EL (cell line): Measurements from ENCODE around the gene RAB39B.
A peak's percentile ranks its signal among the peaks of the same experiment; 100 is the strongest.
"Not testable (repeated sequence)": the region's sequence is repeated elsewhere in the genome, so short reads cannot be mapped to it uniquely, and the experiment has no call there.

Source experiments
- DNase-seq: peaks from one replicate; pipeline ENCODE4 v3.0.0-alpha.2; 2016

Gene RAB39B

GRCh38 chrX:155263854-155264628 is at the start of gene RAB39B:
TSS of gene RAB39B (minus strand) at chrX:155264491. CDS start at chrX:155264288, 203 bp downstream.
- peak; percentile 56 for DNase-seq

- peak; percentile 9 for DNase-seq
These were observed 49.5 kb upstream of the RAB39B start for GRCh38 chrX:155313766-155314165.

GRCh38 chrX:155293771-155294170 is 29.5 kb upstream of the RAB39B start:
- no peak for DNase-seq

- no peak for DNase-seq
These were observed 15.6 kb upstream of the RAB39B start for GRCh38 chrX:155279873-155280272.

GRCh38 chrX:155270969-155271368 is 6.7 kb upstream of the RAB39B start:
- DNase-seq: no peak

- DNase-seq: not testable (repeated sequence)
These were observed 3.7 kb upstream of the RAB39B start for GRCh38 chrX:155267995-155268394.

- DNase-seq: no peak
These were observed 2.1 kb upstream of the RAB39B start for GRCh38 chrX:155266439-155266838.

GRCh38 chrX:155262970-155263754 is 1.1 kb downstream of the RAB39B start:
- no peak for DNase-seq

GRCh38 chrX:155259752-155260151 is 4.5 kb downstream of the RAB39B start:
- no peak for DNase-seq

- no peak for DNase-seq
These were observed 12.9 kb downstream of the RAB39B start for GRCh38 chrX:155251391-155251790.

GRCh38 chrX:155247497-155247896 is 16.8 kb downstream of the RAB39B start:
- no peak for DNase-seq

GRCh38 chrX:155246748-155247147 is 17.5 kb downstream of the RAB39B start:
- DNase-seq: no peak

- DNase-seq: no peak
These were observed 22.0 kb downstream of the RAB39B start for GRCh38 chrX:155242300-155242699.

GRCh38 chrX:155237719-155238118 is 26.6 kb downstream of the RAB39B start:
- no peak for DNase-seq

GRCh38 chrX:155235891-155236290 is 28.4 kb downstream of the RAB39B start:
- peak; percentile 2 for DNase-seq

- no peak for DNase-seq
These were observed 33.1 kb downstream of the RAB39B start for GRCh38 chrX:155231163-155231562.

- no peak for DNase-seq
These were observed 38.5 kb downstream of the RAB39B start for GRCh38 chrX:155225774-155226173.

GRCh38 chrX:155223746-155224145 is 40.5 kb downstream of the RAB39B start:
- not testable (repeated sequence) for DNase-seq

- no peak for DNase-seq
These were observed 42.9 kb downstream of the RAB39B start for GRCh38 chrX:155221351-155221750.

GRCh38 chrX:155218777-155219176 is 45.5 kb downstream of the RAB39B start:
- DNase-seq: no peak

GRCh38 chrX:155216940-155217440 is 47.3 kb downstream of the RAB39B start:
- DNase-seq: no peak

- peak; percentile 93 for DNase-seq
These were observed 47.9 kb downstream of the RAB39B start, which contains the start of gene VBP1 for GRCh38 chrX:155216179-155216939. TSS of gene VBP1 (plus strand) at chrX:155216460. CDS start at chrX:155216483, 23 bp downstream.
